Heart left ventricle (tissue), 13 donors: ENCODE results near the gene IRF3.

Source experiments
- CTCF ChIP-seq, 12 donors: fragments of 200-600 bp; sonication (generic) in 4 of 12; IDR thresholded peaks; one replicate each; pipeline versions ENCODE4 v1.5.0 to v1.8.0; 2018 to 2022; ENCODE audit warnings: antibody characterized with exemption in 12 of 12, mild to moderate bottlenecking in 5 of 12
- POLR2A ChIP-seq, 2 donors: fragments of 450-650 bp; IDR thresholded peaks; one replicate each; pipeline ENCODE4 v1.6.1; 2017; ENCODE audit warnings: antibody characterized with exemption in 2 of 2, mild to moderate bottlenecking in 2 of 2, moderate library complexity in 2 of 2
- donor health status: ischemic (EF 13 %, LVEDD 7.1; RV severe dilation, severe dysfunction).
- donor health status: DM: no; HTN: yes; CAD: no.
- donor health status: DM: no; HTN: no; CAD: no.
- donor health status: ischemic (EF 25% LVEDD 6.9; RV normal size, moderate dysfunction).
- donor health status: ischemic (EF 25% LVEDD 5.7; RV mildly dilated, moderate dysfunction).
- donor health status: ischemic (EF 35%, LVEDD 5.7; RV mildly dilated, moderate dysfunction).
- donor health status: nonischemic (EF 11% LVEDD 7.7; RV severe dilation, severe dysfunction).
- donor health status: DM: yes; HTN: yes; CAD: no.
- donor health status: PGD.
- donor health status: ischemic (EF 29% LVEDD 5.4; RV normal size, mild dysfunction).
- donor health status: nonischemic (EF 23%, LVEDD 6.1; RV moderate dilation, normal function).

DNA sequence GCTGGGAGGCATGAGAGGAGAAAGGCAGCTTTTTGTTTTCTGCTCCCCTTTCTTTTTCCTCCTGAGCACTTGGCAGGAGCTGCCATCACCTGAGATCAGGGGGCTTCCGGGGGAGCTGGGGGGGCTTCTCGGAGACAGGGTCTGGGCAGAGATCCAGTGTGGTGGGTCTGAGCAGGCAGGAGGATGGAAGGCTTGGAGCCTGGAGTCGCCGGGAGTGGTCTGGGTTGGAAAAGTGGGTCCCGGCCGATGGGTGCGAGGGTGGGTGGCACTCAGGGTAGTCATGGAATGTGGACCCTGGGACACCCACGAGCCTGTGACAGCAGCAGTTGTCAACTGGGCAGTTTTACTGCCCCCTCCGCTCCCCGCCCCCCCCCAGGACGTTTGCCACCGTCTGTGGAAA lies 21.5 kb upstream of the IRF3 start:
- no peak for TF ChIP-seq CTCF (IDR thresholded peaks at IDR 0.05)
- no peak for TF ChIP-seq POLR2A (IDR thresholded peaks at IDR 0.05)
